ENCODE measurements around the gene TMEM221. TPM values are rescaled to one million over a fixed set of nuclear protein-coding genes. Genes with fewer than 3 reads are reported as not detected.

The TMEM221 gene
- total and polyA plus RNA-seq, 9 of the 15 experiments (the other 6 are each of a cell fraction or from before 2014, with no cell fraction given), result 0.06 to 0.35 TPM; not detected in 7

- TF ChIP-seq CREB1 (IDR thresholded peaks at IDR 0.05) (no peak), CREB1 (CRISPR knock-in tag; IDR thresholded peaks at IDR 0.05) (no peak), SMARCA5 (IDR thresholded peaks at IDR 0.05) (peak; percentile 72; the same call in 1 of the 2 replicates), PTBP1 (IDR thresholded peaks at IDR 0.05; ENCODE audit: low read depth, low read length) (0 out of 2 replicates have a peak, but pooled peaks have one; percentile 70), CEBPG (CRISPR knock-in tag; IDR thresholded peaks at IDR 0.05) (0 out of 2 replicates have a peak, but pooled peaks have one; percentile 11), CEBPG (tag; conservative IDR thresholded peaks at IDR 0.05 in 1 of 2, IDR thresholded peaks at IDR 0.05 in 1 of 2) (no peak), RBM17 (IDR thresholded peaks at IDR 0.05; ENCODE audit: borderline replicate concordance, low read depth, low read length) (no peak), USF1 (CRISPR knock-in tag; IDR thresholded peaks at IDR 0.05) (0 out of 2 replicates have a peak, but pooled peaks have one; percentile 10), VEZF1 (CRISPR knock-in tag; IDR thresholded peaks at IDR 0.05) (0 out of 2 replicates have a peak, but pooled peaks have one; percentile 15), HOMEZ (CRISPR knock-in tag; IDR thresholded peaks at IDR 0.05) (no peak), KDM1A (IDR thresholded peaks at IDR 0.05) (peak in 1 of 2 experiments; percentile 65; a peak in 2 of 4 replicates), E2F4 (CRISPR knock-in tag; IDR thresholded peaks at IDR 0.05; ENCODE audit: low read depth) (no peak), MAZ (CRISPR knock-in tag; conservative IDR thresholded peaks at IDR 0.05 in 1 of 2, IDR thresholded peaks at IDR 0.05 in 1 of 2) (no peak)
Observed at GRCh38 chr19:17489392-17490030, 41.0 kb upstream of the TMEM221 start (continued).

Data from K562 (cell line).